Measurements from ENCODE around the gene TCP11L2. TPM values are rescaled to one million over a fixed set of nuclear protein-coding genes. Genes with fewer than 3 reads are reported as not detected.

Gene TCP11L2
- total and polyA plus RNA-seq, 9 of the 15 experiments (the other 6 are each of a cell fraction or from before 2014, with no cell fraction given) = 0.39 to 4.5 (median 1.3) TPM

- TF ChIP-seq ZNF121 (CRISPR knock-in tag; conservative IDR thresholded peaks at IDR 0.05) (no peak), ZKSCAN3 (CRISPR knock-in tag; IDR thresholded peaks at IDR 0.05) (no peak), ZNF444 (CRISPR knock-in tag; IDR thresholded peaks at IDR 0.05) (no peak), ZNF224 (CRISPR knock-in tag; IDR thresholded peaks at IDR 0.05) (no peak), GATA2 (CRISPR knock-in tag; IDR thresholded peaks at IDR 0.05) (no peak), ZNF184 (CRISPR knock-in tag; IDR thresholded peaks at IDR 0.05) (no peak), ZNF780A (CRISPR knock-in tag; IDR thresholded peaks at IDR 0.05) (no peak), ZNF407 (IDR thresholded peaks at IDR 0.05; ENCODE audit: low read depth) (no peak), PML (IDR thresholded peaks at IDR 0.05; ENCODE audit: low read length) (no peak; the same call in 1 of the 2 replicates), CHD1 (IDR thresholded peaks at IDR 0.05; ENCODE audit: low read length) (no peak), HNRNPK (IDR thresholded peaks at IDR 0.05; ENCODE audit: low read depth, low read length, poor library complexity, severe bottlenecking) (no peak), HDAC3 (IDR thresholded peaks at IDR 0.05; ENCODE audit: borderline replicate concordance, partially characterized antibody) (peak; percentile 51), ZNF766 (CRISPR knock-in tag; conservative IDR thresholded peaks at IDR 0.05) (no peak), SETDB1 (IDR thresholded peaks at IDR 0.05; ENCODE audit: low read length) (peak; percentile 26), LEF1 (IDR thresholded peaks at IDR 0.05) (no peak), CREB1 (IDR thresholded peaks at IDR 0.05) (peak; percentile 61), CREB1 (CRISPR knock-in tag; IDR thresholded peaks at IDR 0.05) (peak; percentile 71), CBFB (CRISPR knock-in tag; IDR thresholded peaks at IDR 0.05) (peak; percentile 93), MAFG (tag; conservative IDR thresholded peaks at IDR 0.05) (no peak), GABPB2 (CRISPR knock-in tag; conservative IDR thresholded peaks at IDR 0.05) (no peak; the same call in 1 of the 2 replicates), PURB (CRISPR knock-in tag; IDR thresholded peaks at IDR 0.05; ENCODE audit: low read depth) (no peak), RBM14 (IDR thresholded peaks at IDR 0.05; ENCODE audit: borderline replicate concordance, insufficient read depth, low read depth, low read length) (no peak), ARNT (IDR thresholded peaks at IDR 0.05) (peak in 1 of 2 experiments; percentile 54; a peak in 1 of 4 replicates)
These were observed 55.2 kb downstream of the TCP11L2 start, which contains the start of gene POLR3B (continued) for GRCh38 chr12:106357549-106358395.
